ENCODE results near the gene MDGA2.
"Not testable (repeated sequence)": the region's sequence is repeated elsewhere in the genome, so short reads cannot be mapped to it uniquely, and the experiment has no call there.

Gene MDGA2

DNA sequence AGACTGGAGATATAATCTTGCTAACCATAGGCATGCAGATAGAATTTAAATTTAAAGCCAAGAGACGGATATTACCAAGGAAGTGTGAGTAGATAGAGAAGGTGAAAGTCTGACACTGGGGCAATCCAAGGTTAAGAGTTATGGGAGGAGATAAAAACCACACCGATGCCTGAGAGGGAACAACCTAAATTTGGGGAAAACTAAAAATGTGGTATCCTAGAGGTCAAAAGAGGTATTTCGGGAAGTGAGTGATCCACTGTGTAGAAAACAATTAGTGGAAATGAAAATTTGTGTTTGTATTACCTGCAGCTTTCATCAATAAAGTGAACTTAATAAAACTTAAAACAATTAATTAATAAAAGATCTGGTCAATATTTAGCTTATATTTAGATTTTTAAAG is 754.9 kb downstream of the MDGA2 start:
- no peak overlapping the region for H3K27ac ChIP-seq
- TF ChIP-seq, protein P1, sequence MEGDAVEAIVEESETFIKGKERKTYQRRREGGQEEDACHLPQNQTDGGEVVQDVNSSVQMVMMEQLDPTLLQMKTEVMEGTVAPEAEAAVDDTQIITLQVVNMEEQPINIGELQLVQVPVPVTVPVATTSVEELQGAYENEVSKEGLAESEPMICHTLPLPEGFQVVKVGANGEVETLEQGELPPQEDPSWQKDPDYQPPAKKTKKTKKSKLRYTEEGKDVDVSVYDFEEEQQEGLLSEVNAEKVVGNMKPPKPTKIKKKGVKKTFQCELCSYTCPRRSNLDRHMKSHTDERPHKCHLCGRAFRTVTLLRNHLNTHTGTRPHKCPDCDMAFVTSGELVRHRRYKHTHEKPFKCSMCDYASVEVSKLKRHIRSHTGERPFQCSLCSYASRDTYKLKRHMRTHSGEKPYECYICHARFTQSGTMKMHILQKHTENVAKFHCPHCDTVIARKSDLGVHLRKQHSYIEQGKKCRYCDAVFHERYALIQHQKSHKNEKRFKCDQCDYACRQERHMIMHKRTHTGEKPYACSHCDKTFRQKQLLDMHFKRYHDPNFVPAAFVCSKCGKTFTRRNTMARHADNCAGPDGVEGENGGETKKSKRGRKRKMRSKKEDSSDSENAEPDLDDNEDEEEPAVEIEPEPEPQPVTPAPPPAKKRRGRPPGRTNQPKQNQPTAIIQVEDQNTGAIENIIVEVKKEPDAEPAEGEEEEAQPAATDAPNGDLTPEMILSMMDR (conservative IDR thresholded peaks at IDR 0.05) = no peak; the same call in 1 of the 2 replicates
- no peak for TF ChIP-seq ZFX (IDR thresholded peaks at IDR 0.05)

DNA sequence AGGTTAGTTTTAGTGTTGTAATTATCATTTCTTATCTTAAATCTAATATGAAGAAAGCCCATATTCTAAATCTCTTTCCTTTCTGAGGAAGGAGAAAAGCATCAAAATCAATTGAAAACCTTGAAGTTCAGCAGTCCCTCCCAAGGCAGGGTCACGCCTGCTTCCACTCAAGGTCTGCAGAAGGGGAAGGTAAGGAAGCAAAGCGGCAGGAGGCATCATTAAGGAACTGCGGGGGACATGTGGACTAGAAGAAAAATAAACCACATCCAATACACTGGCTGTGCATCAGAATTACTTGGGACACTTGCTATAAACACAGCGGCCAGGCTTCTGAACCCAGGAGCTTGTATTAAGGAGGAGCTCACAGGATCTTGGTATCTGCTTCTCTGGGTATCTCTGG is 759.9 kb downstream of the MDGA2 start:
- H3K27ac ChIP-seq = not testable (repeated sequence)

DNA sequence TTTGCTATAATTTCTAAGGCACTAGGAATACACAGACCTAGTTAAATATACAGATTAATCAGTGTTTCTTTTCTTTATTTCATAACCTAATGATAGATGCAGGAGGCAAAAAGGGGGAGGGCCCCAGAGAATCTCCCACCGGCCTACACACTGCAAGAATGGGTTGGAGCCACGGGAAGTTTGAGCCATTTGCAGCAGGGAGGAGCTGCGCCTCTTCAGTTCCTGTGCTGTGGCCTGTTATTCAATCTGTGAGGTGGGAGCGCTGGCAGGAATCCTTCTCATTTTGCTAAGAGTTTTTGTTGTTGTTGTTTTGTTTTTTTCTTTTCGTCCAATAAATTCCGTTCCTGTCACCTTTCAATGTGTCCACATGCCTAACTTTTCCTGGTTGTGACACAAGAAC is 772.6 kb downstream of the MDGA2 start:
- TF ChIP-seq, protein P1 (conservative IDR thresholded peaks at IDR 0.05) = no peak
- TF ChIP-seq ZFX (IDR thresholded peaks at IDR 0.05) = no peak
- no peak overlapping the region for H3K27ac ChIP-seq

DNA sequence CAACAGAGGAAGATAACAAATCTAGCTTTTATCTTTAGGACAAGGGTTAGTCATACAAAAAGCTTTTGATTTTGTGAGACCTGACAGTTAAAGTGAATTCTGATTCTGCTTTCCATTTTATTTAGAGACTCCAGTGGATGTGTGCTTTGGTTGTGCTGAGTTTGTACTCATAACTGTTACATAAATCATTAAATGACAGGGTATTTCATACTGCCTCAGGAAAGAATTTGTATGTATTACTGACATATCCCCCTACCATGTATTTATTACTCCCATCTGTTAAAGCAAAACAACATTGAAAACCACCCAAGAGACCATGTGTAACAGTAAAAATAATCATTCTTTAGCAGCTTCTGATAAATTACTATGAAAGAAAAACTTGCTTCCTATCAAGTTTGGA is 780.9 kb downstream of the MDGA2 start:
- no peak overlapping the region for H3K27ac ChIP-seq
- TF ChIP-seq ZFX (IDR thresholded peaks at IDR 0.05) = no peak
- TF ChIP-seq, protein P1 (conservative IDR thresholded peaks at IDR 0.05) = no peak

DNA sequence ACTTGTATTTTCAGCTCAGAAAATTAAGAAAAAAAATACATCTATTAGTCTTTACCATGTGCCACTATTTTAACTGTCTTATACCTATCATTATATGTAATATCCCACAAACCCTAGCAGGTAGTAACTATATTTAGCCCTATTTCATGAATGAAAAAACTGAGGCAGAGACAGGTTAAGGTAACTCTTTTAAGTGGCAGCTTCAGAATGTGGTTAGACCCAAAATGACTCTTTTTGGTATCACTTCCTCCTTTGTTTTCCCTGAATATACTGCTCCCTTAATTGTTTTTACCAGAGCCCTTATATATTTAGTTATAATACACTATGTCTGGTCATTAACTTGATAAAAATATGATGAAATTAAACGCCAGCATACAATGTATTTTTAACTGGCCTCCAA is 788.3 kb downstream of the MDGA2 start:
- TF ChIP-seq ZFX (IDR thresholded peaks at IDR 0.05) = no peak
- TF ChIP-seq, protein P1 (conservative IDR thresholded peaks at IDR 0.05) = no peak
- no peak overlapping the region for H3K27ac ChIP-seq

DNA sequence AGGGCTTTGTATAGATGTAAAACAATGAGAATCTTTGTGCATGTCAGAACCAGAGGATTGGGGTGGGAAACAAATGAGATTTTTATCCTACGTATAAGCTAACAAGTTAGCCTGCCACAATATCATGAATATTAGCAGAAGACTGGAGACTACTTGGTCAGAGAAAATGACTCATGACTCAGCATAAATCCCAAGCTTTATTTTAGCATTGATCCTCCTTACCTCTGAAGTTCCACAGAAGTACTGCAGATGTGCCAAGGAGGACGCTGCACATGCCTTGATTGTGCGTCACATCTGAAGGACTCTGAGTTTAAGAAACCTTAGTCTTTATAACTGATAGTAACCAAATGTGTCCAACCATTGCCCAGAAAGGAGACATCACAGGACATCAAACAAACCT is 789.8 kb downstream of the MDGA2 start:
- no peak overlapping the region for H3K27ac ChIP-seq
- TF ChIP-seq, protein P1 (conservative IDR thresholded peaks at IDR 0.05) = no peak
- no peak for TF ChIP-seq ZFX (IDR thresholded peaks at IDR 0.05)

DNA sequence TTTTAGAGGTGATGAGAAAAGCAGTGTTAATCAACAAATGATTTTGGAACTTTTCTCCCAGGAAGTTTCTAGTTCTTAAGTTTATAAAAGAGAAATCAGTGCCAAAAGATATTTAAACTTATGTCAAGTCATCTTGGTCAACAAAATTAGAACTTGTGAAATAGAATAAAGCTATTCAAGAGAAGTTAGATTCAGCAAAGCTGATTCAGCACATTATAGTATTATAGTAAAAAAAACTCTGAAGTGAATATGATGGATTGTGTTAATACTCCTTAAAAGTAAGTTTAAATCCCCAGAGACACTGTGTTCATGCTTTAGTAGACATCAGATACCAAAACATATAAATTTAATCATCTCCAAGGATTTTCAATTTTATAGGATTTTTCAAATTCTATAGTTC is 813.7 kb downstream of the MDGA2 start:
- TF ChIP-seq, protein P1 (conservative IDR thresholded peaks at IDR 0.05) = no peak
- no peak for TF ChIP-seq ZFX (IDR thresholded peaks at IDR 0.05)
- no peak overlapping the region for H3K27ac ChIP-seq

DNA sequence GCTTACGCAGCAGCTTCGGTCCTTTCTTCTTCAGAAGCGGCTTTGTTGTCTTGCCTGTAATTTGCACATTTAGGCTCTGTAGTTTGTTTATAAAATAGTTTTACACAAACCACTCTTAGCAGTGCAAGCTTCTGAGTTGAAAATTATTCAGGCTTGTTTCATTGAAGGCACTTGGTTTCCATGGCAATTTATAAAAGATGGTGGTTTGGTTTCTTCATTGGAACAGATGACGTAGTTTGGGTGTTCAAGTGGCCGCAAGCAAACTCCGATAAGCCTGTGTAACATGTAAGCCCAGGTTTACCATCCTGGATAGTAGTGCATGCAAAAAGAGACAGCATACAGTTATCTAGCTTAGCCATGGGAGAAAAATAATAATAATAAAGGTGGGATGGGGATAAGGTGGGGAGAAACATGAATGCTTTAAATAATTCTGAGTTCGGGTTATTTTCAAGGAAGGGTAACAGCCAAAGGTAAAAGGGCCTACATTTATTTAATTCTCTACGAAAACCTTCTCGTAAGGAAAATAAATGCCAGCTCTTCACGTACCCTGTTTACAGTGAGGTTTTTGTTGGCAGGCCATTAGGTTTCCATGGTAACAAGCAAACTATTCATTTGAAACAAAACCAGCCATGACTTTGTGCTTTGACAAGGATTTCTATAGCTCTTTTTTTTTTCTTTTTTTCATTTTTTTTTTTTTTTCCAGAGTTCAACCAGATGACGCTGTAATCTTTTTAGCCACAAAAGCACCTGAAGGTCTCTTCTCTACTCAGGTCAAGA is 834.3 kb downstream of the MDGA2 start:
- TF ChIP-seq ZFX (IDR thresholded peaks at IDR 0.05) = no peak
- TF ChIP-seq, protein P1 (conservative IDR thresholded peaks at IDR 0.05) = no peak
- H3K27ac ChIP-seq = no peak overlapping the region

Measured in C4-2B (cell line).